Neural cell (in vitro differentiated cells): ENCODE results near the gene AIFM1. TPM values are rescaled to one million over a fixed set of nuclear protein-coding genes. Genes with fewer than 3 reads are reported as not detected.

Source experiments
- H2AFZ ChIP-seq: fragments of 200-600, 300-800 bp; sonication (generic), shearing (Covaris generic); 2 replicates; pipeline ENCODE4 v1.6.0; 2014; ENCODE audit warnings: low read depth, mild to moderate bottlenecking, antibody characterized with exemption, low read length, moderate library complexity
- H3F3A ChIP-seq: fragments of 200-600 bp; shearing (Covaris generic); 2 replicates; pipeline ENCODE4 v1.6.1; 2016; ENCODE audit warnings: mild to moderate bottlenecking, moderate library complexity, mixed read lengths, antibody characterized with exemption, low read length; ENCODE audit not compliant: insufficient read depth, poor library complexity, severe bottlenecking
- H3K27ac ChIP-seq: fragments of 200-600, 300-800 bp; sonication (generic), shearing (Covaris generic); 2 replicates; pipeline ENCODE4 v1.5.1; 2014; ENCODE audit warnings: mild to moderate bottlenecking, low read length, moderate library complexity
- H3K27me3 ChIP-seq: fragments of 300-800, 200-600 bp; sonication (generic), shearing (Covaris generic); 2 replicates; pipeline ENCODE4 v1.6.0; 2014; ENCODE audit warnings: mild to moderate bottlenecking, low read depth, low read length, moderate library complexity; ENCODE audit not compliant: insufficient read depth
- H3K36me3 ChIP-seq: fragments of 300-800, 200-600 bp; sonication (generic), shearing (Covaris generic); 2 replicates; pipeline ENCODE4 v1.5.1; 2014; ENCODE audit warnings: mild to moderate bottlenecking, antibody characterized with exemption, low read length, moderate library complexity; ENCODE audit not compliant: insufficient read depth
- H3K4me2 ChIP-seq: fragments of 300-800, 200-600 bp; sonication (generic), shearing (Covaris generic); 2 replicates; pipeline ENCODE4 v1.6.0; 2014; ENCODE audit warnings: mild to moderate bottlenecking, low read length
- H3K4me3 ChIP-seq: fragments of 300-800, 200-600 bp; sonication (generic), shearing (Covaris generic); 2 replicates; pipeline ENCODE4 v1.5.1; 2014; ENCODE audit warnings: mild to moderate bottlenecking, low read length, moderate library complexity
- H3K79me2 ChIP-seq: fragments of 200-600 bp; shearing (Covaris generic); replicated peaks from 2 replicates; pipeline ENCODE4 v1.6.0; 2014; ENCODE audit warnings: mild to moderate bottlenecking, low read length, moderate library complexity; ENCODE audit not compliant: insufficient read depth
- H3K9ac ChIP-seq: fragments of 300-800, 200-600 bp; sonication (generic), shearing (Covaris generic); 2 replicates; pipeline ENCODE4 v1.6.1; 2016; ENCODE audit warnings: mild to moderate bottlenecking, low read length, mixed read lengths
- H3K9me2 ChIP-seq: fragments of 200-600 bp; shearing (Covaris generic); 2 replicates; pipeline ENCODE4 v1.6.1; 2016; ENCODE audit warnings: mild to moderate bottlenecking, low read length, mixed read lengths; ENCODE audit not compliant: insufficient read depth
- H3K9me3 ChIP-seq: fragments of 200-600, 300-800 bp; sonication (generic), shearing (Covaris generic); 2 replicates; pipeline ENCODE4 v1.6.1; 2016; ENCODE audit warnings: mild to moderate bottlenecking, mixed run types, low read length, moderate library complexity, mixed read lengths
- H4K20me1 ChIP-seq: fragments of 200-600 bp; shearing (Covaris generic); 2 replicates; pipeline ENCODE4 v1.6.1; 2016; ENCODE audit warnings: mild to moderate bottlenecking, mixed run types; ENCODE audit not compliant: insufficient read depth
- CTCF ChIP-seq: fragments of 450-650 bp; IDR thresholded peaks from 2 replicates; pipeline ENCODE4 v1.5.1; 2014; ENCODE audit warnings: antibody characterized with exemption, mild to moderate bottlenecking, moderate library complexity; ENCODE audit not compliant: poor library complexity, severe bottlenecking
- MXI1 ChIP-seq: fragments of 450-650 bp; conservative IDR thresholded peaks from 2 replicates; pipeline ENCODE4 v1.6.1; 2014; ENCODE audit warnings: antibody characterized with exemption, mild to moderate bottlenecking; ENCODE audit not compliant: poor library complexity, severe bottlenecking
- REST ChIP-seq: IDR thresholded peaks from 2 replicates; pipeline ENCODE4 v1.6.1; 2012; ENCODE audit warnings: borderline replicate concordance
- polyA plus RNA-seq: library from polyadenylated mRNA; depleted of rRNA; stranded (reverse); fragments of >200 nt; gene quantifications from 2 replicates; pipeline ENCODE4 v1.2.3, GENCODE V29; 2014

The AIFM1 gene
- polyA plus RNA-seq, 1 donor from 2014 or later, result 24.3 TPM

- no peaks in the 10 kb centered on the region for H3K36me3 ChIP-seq
- H3K9me2 ChIP-seq, result no peaks in the 10 kb centered on the region
- H4K20me1 ChIP-seq, result no peaks in the 10 kb centered on the region
- H3K27ac ChIP-seq, result no peak overlapping the region
- no peak overlapping the region for H3K9ac ChIP-seq
- no peak overlapping the region for H3K4me2 ChIP-seq
- no peak overlapping the region for H3K4me3 ChIP-seq
- no peaks in the 10 kb centered on the region for H3K79me2 ChIP-seq
- TF ChIP-seq CTCF, result no peak
- no peak overlapping the region for H2AFZ ChIP-seq
- no peaks in the 10 kb centered on the region for H3F3A ChIP-seq
- no peaks in the 10 kb centered on the region for H3K27me3 ChIP-seq
- no peaks in the 10 kb centered on the region for H3K9me3 ChIP-seq
Observed at GRCh38 chrX:130130990-130131389, 34.7 kb downstream of the AIFM1 start.

GRCh38 chrX:130125091-130125874 is 40.4 kb downstream of the AIFM1 start:
- H3K4me2 ChIP-seq, result no peak overlapping the region

GRCh38 chrX:130124577-130124976 is 41.1 kb downstream of the AIFM1 start:
- Histone ChIP-seq H3K79me2 (no peaks in the 10 kb centered on the region), H3F3A (no peaks in the 10 kb centered on the region), H2AFZ (no peak overlapping the region), H3K27me3 (peaks cover 5% of the 10 kb centered on the region), H3K4me2 (no peak overlapping the region), H3K27ac (no peak overlapping the region), H3K9me2 (no peaks in the 10 kb centered on the region), H3K36me3 (no peaks in the 10 kb centered on the region), H3K9me3 (no peaks in the 10 kb centered on the region), H4K20me1 (no peaks in the 10 kb centered on the region), H3K9ac (no peak overlapping the region), H3K4me3 (no peak overlapping the region)
- TF ChIP-seq MXI1 (no peak), REST (no peak)

More at GRCh38 chrX:130125091-130125874, 40.4 kb downstream of the AIFM1 start:
- H3K27me3 ChIP-seq, result peaks cover 3% of the 10 kb centered on the region
- H3K9me3 ChIP-seq, result no peaks in the 10 kb centered on the region
- no peak for TF ChIP-seq CTCF
- no peak overlapping the region for H3K9ac ChIP-seq
- no peak overlapping the region for H3K4me3 ChIP-seq
- no peak overlapping the region for H3K27ac ChIP-seq
- no peak overlapping the region for H2AFZ ChIP-seq
- H4K20me1 ChIP-seq, result no peaks in the 10 kb centered on the region
- no peaks in the 10 kb centered on the region for H3K79me2 ChIP-seq
- no peaks in the 10 kb centered on the region for H3F3A ChIP-seq
- H3K9me2 ChIP-seq, result no peaks in the 10 kb centered on the region
- no peaks in the 10 kb centered on the region for H3K36me3 ChIP-seq
